ENCODE measurements around the gene KLK1. TPM values are rescaled to one million over a fixed set of nuclear protein-coding genes. Genes with fewer than 3 reads are reported as not detected.
A peak's percentile ranks its signal among the peaks of the same experiment; 100 is the strongest.

The KLK1 gene
- polyA plus RNA-seq, 3 donors from 2014 or later: not detected

DNA sequence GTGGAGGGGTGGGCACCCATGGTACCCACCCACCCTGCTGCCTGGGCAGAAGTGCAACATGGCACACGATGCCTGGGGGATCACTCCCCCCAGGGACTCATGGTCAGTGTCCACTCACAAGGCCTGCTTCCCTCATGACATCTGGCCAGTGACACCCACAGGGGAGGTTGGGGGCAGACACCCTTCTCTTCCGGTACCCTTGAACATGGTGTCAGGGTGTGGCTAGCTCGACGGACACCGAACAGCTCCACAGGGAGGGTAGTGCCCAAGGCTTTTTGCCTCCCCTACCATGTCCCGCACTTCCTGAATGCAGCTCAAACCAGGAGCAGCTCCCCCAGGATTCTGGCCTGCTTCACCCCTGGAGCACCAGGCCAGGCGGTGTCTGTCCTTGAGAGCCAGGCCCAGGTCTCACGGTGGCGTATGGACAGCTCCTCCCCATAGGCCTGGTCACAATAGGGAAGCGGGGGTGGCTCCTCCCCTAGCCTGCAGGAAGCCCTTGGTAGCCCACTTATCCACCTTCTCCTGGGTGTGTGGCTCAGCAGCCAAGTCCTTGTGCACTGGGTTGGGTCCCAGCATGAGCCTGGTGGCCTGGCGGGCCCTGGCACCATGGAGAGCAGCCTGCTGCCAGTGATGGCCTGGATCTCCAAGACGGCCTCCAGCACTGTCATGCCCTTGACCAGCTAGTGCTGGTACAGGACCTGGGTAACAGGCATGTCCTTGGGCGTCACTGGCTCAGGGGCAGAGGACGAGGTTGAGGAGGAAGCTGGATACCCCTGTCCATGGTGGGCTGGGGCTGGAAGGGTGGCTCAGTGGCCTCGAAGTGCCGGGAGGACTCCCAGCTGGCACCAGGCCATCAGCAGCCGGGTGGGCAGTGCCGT, 25.6 kb downstream of the KLK1 start:
- Mint-ChIP-seq H3K9me3 (no peaks in the 10 kb centered on the region), H3K27ac (no peak overlapping the region), H3K4me1 (peaks cover 5 to 11% of the 10 kb centered on the region in 2 donors), H3K27me3 (ENCODE audit: low read depth in 3 of 3) (peaks cover 0 to 3% (median 3%) of the 10 kb centered on the region in 3 donors), H3K36me3 (peaks cover 5 to 7% (median 5%) of the 10 kb centered on the region in 3 donors), H3K4me3 (no peak overlapping the region)
- DNase-seq: no peak

DNA sequence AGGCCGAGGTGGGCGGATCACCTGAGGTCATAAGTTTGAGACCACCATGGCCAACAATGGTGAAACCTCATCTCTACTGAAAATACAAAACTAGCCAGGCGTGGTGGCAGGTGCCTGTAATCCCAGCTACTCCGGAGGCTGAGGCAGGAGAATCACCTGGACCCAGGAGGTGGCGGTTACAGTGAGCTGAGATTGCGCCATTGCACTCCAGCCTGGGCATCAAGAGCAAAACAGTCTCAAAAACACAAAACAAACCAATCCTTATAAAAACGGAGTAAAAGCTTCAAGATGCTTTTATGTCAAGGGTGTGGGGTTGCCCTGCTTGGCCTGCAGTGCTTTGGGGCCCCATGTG, 26.2 kb downstream of the KLK1 start:
- Mint-ChIP-seq H3K27me3 (ENCODE audit: low read depth in 3 of 3) (peaks cover under 1 to 3% (median 3%) of the 10 kb centered on the region in 3 donors), H3K4me3 (no peak overlapping the region), H3K36me3 (peaks cover 5 to 7% (median 5%) of the 10 kb centered on the region in 3 donors), H3K9me3 (no peaks in the 10 kb centered on the region), H3K27ac (no peak overlapping the region), H3K4me1 (peaks cover 2 to 6% of the 10 kb centered on the region in 2 donors)
- DNase-seq: no peak

DNA sequence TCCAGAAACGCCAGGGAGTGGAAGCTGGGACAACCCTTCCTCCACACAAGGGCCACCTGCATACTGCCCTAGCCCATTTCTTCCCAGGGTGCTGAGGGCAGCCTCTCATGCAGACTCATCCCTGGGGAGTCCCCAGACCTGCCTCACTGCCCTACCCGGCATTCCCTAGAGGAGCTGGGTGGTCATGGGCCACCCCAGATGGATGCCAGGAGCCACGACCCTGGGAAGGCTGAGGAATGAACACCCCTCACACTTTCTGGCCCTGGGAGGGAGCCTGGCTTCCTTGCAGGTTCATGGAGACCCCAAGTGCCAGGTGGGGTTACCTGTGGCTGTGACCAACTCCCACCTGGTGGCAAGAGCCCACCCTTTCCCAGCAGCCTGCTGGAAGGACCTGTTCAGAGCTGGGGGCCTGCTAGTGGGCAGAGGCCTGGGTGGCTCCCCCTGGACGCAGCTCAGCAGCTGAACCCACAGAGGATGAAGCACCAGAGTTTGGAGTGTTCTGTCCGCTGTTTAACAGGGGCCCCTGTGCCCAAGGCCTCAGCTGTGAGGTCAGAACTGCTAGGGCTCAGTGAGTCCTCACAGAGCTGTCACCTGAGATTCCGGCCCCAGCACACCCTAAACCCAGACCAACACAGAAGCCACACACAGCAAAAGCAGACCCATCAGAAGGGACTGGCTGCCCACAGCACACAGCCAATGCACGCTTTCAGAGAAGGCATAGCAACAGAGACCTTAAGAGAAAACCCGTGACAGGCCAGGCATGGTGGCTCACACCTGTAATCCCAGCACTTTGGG, 26.8 kb downstream of the KLK1 start:
- Mint-ChIP-seq H3K9me3 (no peaks in the 10 kb centered on the region), H3K27ac (no peak overlapping the region), H3K27me3 (ENCODE audit: low read depth in 3 of 3) (peaks cover 3% of the 10 kb centered on the region in 3 donors), H3K36me3 (peaks cover 5 to 7% (median 5%) of the 10 kb centered on the region in 3 donors), H3K4me3 (no peak overlapping the region), H3K4me1 (peaks cover 0 to 6% of the 10 kb centered on the region in 2 donors)
- no peak for DNase-seq

DNA sequence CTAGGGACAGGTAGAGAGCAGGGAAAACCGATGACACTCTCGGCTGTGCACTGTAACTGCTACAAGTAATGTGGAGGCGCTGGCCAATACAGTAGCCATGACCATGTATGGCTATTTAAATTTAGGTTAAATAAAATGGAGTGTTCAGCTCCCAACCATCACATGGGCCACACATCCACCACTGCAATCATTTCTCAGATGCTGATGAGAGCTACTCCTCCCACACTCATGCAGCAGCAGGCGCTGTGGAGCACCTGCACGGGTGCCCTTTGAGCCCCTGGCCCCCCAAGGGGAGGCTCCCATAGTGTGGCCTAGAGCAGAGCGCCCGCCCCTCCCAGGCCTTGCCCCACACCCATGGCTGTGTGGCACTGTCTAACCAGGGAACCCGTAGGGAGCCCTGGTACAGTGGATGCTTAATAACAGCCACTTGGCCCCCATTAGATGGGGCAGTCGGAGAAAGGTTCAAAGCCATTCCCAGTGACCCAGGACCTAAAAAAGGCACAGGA, 27.4 kb downstream of the KLK1 start:
- Mint-ChIP-seq H3K4me1 (peaks cover 0 to 4% of the 10 kb centered on the region in 2 donors), H3K9me3 (no peaks in the 10 kb centered on the region), H3K27me3 (ENCODE audit: low read depth in 3 of 3) (peaks cover 3 to 4% (median 3%) of the 10 kb centered on the region in 3 donors), H3K4me3 (no peak overlapping the region), H3K27ac (no peak overlapping the region), H3K36me3 (peaks cover 4 to 7% (median 5%) of the 10 kb centered on the region in 3 donors)
- DNase-seq: no peak

DNA sequence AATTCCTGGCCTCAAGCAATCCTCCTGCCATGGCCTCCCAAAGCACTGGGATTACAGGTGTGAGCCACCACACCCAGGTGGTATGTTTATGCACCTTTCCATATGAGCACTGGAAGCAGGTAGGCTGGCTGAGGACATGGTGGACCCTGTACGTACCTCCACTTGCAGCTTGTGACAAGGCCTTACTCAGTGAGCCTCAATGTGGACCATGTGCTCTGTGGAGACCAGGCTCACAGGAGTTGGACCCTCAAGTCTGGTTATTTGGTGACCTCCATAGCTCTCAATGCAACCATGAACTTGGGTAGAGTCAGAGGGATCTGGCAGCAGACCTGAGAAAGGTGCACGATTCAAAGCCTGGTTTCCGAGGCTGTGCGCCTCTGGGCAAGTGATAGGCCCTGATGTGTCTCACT, 27.9 kb downstream of the KLK1 start:
- Mint-ChIP-seq H3K36me3 (peaks cover 0 to 3% (median 0%) of the 10 kb centered on the region in 3 donors), H3K27me3 (ENCODE audit: low read depth in 3 of 3) (peaks cover 4 to 5% (median 5%) of the 10 kb centered on the region in 3 donors), H3K9me3 (no peaks in the 10 kb centered on the region), H3K27ac (no peak overlapping the region), H3K4me3 (no peak overlapping the region), H3K4me1 (no peaks in the 10 kb centered on the region)
- DNase-seq: no peak

DNA sequence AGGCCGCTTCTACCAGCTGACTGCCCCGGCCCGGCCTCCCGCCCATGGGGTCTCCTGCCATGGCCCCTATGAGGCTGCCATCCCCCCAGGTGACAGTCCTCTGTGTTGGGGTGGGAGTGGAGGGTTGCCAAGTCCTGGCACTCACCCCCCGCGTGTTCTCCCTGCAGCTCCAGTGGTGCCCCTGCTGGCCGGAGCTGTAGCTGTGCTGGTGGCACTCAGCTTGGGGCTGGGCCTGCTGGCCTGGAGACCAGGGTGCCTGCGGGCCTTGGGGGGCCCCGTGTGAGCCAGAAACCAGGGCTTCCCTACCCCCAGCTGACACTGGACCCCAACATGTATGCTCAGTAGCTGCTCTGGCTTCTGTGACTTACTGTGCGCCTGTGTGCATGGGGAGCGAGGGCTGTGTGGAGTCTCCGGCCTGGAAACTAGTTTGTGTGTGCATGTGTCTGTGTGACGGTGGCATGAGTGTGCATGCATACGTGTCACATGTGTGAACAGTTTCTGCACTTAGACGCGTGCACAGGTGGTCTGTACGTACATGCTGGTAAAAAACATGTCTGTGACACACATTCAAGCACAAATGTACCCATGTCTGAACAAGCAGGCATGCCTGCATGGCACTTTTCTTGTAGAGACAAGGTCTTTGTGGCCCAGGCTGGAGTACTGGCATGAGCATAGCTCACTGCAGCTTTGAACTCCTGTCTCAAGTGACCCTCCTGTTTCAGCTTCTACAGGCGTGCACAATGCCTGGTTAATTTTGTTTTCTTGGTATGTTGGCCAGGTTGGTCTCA, 28.5 kb downstream of the KLK1 start:
- Mint-ChIP-seq H3K36me3 (no peaks in the 10 kb centered on the region), H3K27me3 (ENCODE audit: low read depth in 3 of 3) (peaks cover 4 to 5% (median 5%) of the 10 kb centered on the region in 3 donors), H3K27ac (peak overlapping the region in 1 of 6 donors; percentile 65), H3K4me3 (no peak overlapping the region), H3K9me3 (no peaks in the 10 kb centered on the region), H3K4me1 (no peaks in the 10 kb centered on the region)
- no peak for DNase-seq

DNA sequence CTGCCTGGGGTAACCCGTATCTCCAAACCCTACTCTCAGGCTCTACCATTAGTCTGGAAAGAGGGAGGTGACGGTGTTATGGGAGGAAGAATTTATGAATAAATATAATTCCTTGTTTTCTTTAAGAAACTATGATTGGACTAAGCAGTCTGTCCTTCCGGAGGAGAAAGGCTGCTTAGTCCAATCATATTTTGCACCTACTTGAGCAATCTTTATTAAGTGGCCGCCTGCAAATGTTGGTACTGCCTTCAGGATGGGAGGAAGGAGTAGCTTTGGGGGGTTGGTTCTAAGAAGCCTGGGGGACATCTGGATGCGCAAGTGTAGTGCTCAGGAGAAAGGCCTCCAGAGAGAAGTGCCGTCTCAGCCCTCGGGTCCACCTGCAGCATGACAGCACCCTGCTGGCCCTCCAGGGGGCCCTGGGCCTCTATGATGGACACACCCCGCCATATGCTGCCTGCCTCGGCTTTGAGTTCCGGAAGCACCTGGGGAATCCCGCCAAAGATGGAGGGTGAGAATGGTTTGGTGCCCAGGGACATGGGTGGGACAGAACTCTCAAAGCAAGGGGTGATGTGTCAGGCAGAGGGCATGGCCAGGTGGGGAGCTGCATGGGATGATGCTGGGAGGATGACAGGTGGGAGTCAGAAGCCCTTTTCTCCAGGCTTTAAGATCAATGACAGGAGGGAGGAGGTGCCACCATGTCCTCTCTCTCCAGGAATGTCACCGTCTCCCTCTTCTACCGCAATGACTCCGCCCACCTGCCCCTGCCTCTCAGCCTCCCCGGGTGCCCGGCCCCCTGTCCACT, 29.3 kb downstream of the KLK1 start:
- no peaks in the 10 kb centered on the region for H3K4me1 Mint-ChIP-seq
- H3K27me3 Mint-ChIP-seq (ENCODE audit: low read depth in 3 of 3): peaks cover 4 to 5% (median 5%) of the 10 kb centered on the region in 3 donors
- H3K27ac Mint-ChIP-seq: peak overlapping the region in 1 of 6 donors; percentile 28
- no peak overlapping the region for H3K4me3 Mint-ChIP-seq
- no peak for DNase-seq
- H3K9me3 Mint-ChIP-seq: no peaks in the 10 kb centered on the region
- H3K36me3 Mint-ChIP-seq: no peaks in the 10 kb centered on the region

DNA sequence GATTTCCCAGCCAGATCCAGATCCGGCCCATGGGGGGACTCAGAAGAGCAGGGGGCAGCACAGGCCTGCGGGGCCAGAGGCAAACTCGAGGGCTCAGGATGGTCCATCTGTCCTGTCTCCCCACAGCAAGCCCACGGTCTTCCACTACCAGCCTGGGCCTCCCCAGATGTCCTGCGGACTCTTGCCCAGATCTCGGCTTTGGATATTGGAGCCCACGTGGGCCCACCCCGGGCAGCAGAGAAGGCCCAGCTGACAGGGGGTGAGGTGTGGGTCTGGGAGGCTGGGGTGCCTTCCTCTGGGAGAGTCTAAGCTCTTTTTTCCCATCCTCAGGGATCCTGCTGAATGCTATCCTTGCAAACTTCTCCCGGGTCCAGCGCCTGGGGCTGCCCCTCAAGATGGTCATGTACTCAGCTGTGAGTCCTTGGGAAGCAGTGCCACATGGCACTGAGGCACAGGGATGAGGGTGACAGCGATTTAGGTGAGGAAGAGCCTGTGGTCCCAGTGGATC, 30.0 kb downstream of the KLK1 start:
- peaks cover 4 to 5% (median 5%) of the 10 kb centered on the region in 3 donors for H3K27me3 Mint-ChIP-seq (ENCODE audit: low read depth in 3 of 3)
- H3K4me3 Mint-ChIP-seq: no peak overlapping the region

DNA sequence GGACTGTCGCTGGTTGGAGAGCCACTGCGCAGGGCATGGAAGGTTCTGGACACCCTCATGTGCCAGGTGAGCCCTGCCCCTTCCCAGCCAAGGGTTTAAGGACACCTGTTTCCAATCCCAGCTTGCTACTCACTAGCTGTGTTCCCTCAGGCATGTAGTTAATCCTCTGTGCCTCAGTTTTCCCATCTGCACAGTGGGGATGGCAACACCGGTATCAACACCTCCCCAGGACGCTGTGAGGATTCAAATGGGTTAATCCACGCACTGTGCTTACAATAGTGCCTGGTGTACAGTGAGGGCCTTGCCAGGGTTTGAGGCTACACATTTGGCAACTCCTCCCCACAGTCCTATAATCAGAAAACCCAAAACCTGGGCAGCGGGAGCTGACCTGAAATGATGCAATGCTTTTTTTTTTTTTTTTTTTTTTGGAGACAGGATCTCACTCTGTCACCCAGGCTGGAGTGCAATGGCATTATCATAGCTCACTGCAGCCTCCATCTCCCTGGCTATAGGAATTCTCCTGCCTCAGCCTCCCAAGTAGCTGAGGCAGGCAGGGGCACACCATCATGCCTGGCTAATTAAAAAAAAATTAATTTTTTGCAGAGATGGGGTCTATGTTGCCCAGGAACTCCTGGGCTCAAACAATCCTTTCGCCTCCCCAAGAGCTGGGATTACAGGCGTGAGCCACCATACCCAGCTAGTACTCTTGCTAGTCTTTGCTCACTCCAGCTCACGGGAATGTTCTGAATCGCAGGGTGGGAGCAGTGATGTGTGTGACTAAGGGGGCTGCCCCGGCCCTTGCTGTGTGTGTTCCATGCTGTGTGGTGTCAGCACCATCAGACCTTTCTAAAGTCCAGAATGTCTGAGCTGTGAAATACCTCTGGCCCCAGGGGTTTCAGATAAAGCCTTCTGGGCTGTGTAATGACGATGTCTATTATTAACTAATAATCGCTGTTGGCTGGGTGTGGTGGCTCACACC, 31.0 kb downstream of the KLK1 start:
- no peaks in the 10 kb centered on the region for H3K9me3 Mint-ChIP-seq
- no peaks in the 10 kb centered on the region for H3K36me3 Mint-ChIP-seq
- DNase-seq: no peak
- no peak overlapping the region for H3K27ac Mint-ChIP-seq
- peaks cover 4 to 7% (median 5%) of the 10 kb centered on the region in 3 donors for H3K27me3 Mint-ChIP-seq (ENCODE audit: low read depth in 3 of 3)
- H3K4me1 Mint-ChIP-seq: no peaks in the 10 kb centered on the region
- no peak overlapping the region for H3K4me3 Mint-ChIP-seq

More for the DNA sequence above, 30.0 kb downstream of the KLK1 start:
- no peak overlapping the region for H3K27ac Mint-ChIP-seq
- H3K36me3 Mint-ChIP-seq: no peaks in the 10 kb centered on the region
- DNase-seq: no peak
- H3K9me3 Mint-ChIP-seq: no peaks in the 10 kb centered on the region
- no peaks in the 10 kb centered on the region for H3K4me1 Mint-ChIP-seq

DNA sequence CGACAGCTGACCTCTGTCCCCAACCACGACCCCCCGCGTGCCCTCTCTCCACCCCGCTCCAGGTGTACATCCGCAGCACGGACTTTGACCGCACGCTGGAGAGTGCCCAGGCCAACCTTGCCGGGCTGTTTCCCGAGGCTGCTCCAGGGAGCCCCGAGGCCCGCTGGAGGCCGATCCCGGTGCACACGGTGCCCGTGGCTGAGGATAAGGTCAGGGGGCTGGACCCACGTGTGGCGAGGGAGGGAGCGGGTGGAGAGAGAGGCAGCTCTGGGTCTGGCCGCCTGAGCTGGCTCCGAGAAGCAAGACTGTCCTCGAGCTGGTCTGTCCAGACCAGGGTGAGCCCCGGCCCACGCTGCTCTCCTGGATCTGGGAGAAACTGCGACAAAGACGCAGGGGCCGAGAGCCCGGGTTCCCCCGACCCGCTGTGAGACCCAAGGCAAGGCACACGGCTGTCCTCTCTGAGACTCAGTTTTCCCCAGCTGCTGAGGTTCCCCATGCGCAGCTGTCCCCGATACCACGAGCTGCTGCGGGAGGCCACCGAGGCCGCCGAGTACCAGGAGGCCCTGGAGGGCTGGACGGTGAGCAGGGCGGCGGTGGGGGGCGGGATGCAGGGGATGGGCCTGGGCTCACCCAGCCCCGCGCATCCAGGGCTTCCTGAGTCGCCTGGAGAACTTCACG, 31.9 kb downstream of the KLK1 start:
- Mint-ChIP-seq H3K27ac (no peak overlapping the region), H3K4me3 (no peak overlapping the region), H3K9me3 (no peaks in the 10 kb centered on the region), H3K36me3 (no peaks in the 10 kb centered on the region), H3K4me1 (no peaks in the 10 kb centered on the region), H3K27me3 (ENCODE audit: low read depth in 3 of 3) (peaks cover 4 to 8% (median 5%) of the 10 kb centered on the region in 3 donors)
- DNase-seq: no peak

DNA sequence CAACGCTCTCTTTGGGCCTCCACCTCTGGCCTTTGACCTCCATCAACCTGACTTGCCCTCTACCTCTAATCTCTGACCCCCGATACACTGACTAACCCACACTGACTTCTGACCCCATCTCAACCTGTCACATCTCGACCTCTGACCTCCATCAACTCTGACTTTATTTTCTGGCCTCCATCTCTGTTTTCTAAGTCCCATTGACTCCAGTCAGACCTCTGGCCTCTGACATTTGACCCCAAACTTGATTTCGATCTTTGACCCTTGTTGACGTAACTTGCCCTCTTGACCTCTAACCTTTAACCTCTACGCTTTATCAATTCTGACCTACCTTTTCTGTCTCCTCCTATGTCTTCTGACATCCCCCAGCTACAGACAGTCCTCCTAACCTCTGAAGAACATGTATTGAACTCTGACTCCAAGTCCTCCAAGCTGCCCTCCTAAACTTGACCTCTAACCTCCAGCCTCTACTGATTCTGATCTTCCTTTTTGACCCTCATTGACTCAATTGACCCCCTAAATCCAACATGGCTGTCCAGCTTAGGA, 32.6 kb downstream of the KLK1 start:
- Mint-ChIP-seq H3K27me3 (ENCODE audit: low read depth in 3 of 3) (peaks cover 4 to 8% (median 5%) of the 10 kb centered on the region in 3 donors), H3K27ac (no peak overlapping the region), H3K36me3 (no peaks in the 10 kb centered on the region), H3K4me1 (no peaks in the 10 kb centered on the region), H3K9me3 (no peaks in the 10 kb centered on the region), H3K4me3 (no peak overlapping the region)
- no peak for DNase-seq
